Fibroblast of lung (primary cell): Measurements from ENCODE around the gene TLX1. TPM values are rescaled to one million over a fixed set of nuclear protein-coding genes. Genes with fewer than 3 reads are reported as not detected.

Source experiments
- DNase-seq, 2 donors: peaks; one replicate each; pipeline versions ENCODE4 v3.0.0 to v3.0.0-alpha.2; 2010; ENCODE audit warnings: low read depth in 2 of 2
- H2AFZ ChIP-seq: 2 replicates; pipeline ENCODE4 v1.5.1; 2012; ENCODE audit warnings: low read length, control low read depth, inconsistent platforms
- H3K27ac ChIP-seq: 2 replicates; pipeline ENCODE4 v1.5.1; 2011; ENCODE audit warnings: low read length, control low read depth; ENCODE audit not compliant: insufficient read depth
- H3K27me3 ChIP-seq: 2 replicates; pipeline ENCODE4 v1.5.1; 2011; ENCODE audit warnings: mild to moderate bottlenecking, low read length; ENCODE audit not compliant: control insufficient read depth, insufficient read depth
- H3K36me3 ChIP-seq: 2 replicates; pipeline ENCODE4 v1.5.1; 2011; ENCODE audit warnings: low read length; ENCODE audit not compliant: control insufficient read depth, insufficient read depth
- H3K4me1 ChIP-seq: 2 replicates; pipeline ENCODE4 v1.5.1; 2011; ENCODE audit warnings: low read length; ENCODE audit not compliant: control insufficient read depth, insufficient read depth; ENCODE audit errors: extremely low read depth
- H3K4me2 ChIP-seq: 2 replicates; pipeline ENCODE4 v1.5.1; 2011; ENCODE audit warnings: low read length, control low read depth; ENCODE audit not compliant: insufficient read depth; ENCODE audit errors: extremely low read depth
- H3K4me3 ChIP-seq, 4 experiments: fragments of 200-600 bp in 1 of 4; sonication (generic) in 1 of 4; replicated peaks in 1 of 4; 2 replicates each; pipeline ENCODE4 v1.5.1; 2011 to 2016; ENCODE audit warnings: low read length in 4 of 4, low read depth in 3 of 4, mild to moderate bottlenecking in 3 of 4, control low read depth in 2 of 4, inconsistent platforms in 1 of 4, mixed read lengths in 1 of 4; ENCODE audit not compliant: insufficient read depth in 1 of 4; ENCODE audit errors: control extremely low read depth in 1 of 4
- H3K79me2 ChIP-seq: 2 replicates; pipeline ENCODE4 v1.5.1; 2012; ENCODE audit warnings: mild to moderate bottlenecking, low read length, inconsistent platforms; ENCODE audit not compliant: control insufficient read depth, insufficient read depth
- H3K9ac ChIP-seq: 2 replicates; pipeline ENCODE4 v1.5.1; 2011; ENCODE audit warnings: mild to moderate bottlenecking, low read length, control low read depth; ENCODE audit not compliant: insufficient read depth
- H3K9me3 ChIP-seq: 2 replicates; pipeline ENCODE4 v1.5.1; 2012; ENCODE audit warnings: low read depth, low read length; ENCODE audit not compliant: control insufficient read depth, insufficient read depth
- H4K20me1 ChIP-seq: 2 replicates; pipeline ENCODE4 v1.5.1; 2011; ENCODE audit warnings: low read length; ENCODE audit not compliant: control insufficient read depth, insufficient read depth; ENCODE audit errors: extremely low read depth
- EZH2 ChIP-seq: IDR thresholded peaks from 2 replicates; pipeline ENCODE4 v1.5.1; 2012; ENCODE audit warnings: low read length, control low read depth, mild to moderate bottlenecking; ENCODE audit errors: missing control alignments
- polyA plus RNA-seq, 2 donors: library from polyadenylated mRNA; depleted of rRNA in 1 of 2; stranded (reverse) in 1 of 2; unstranded in 1 of 2; fragments of >200 nt; gene quantifications; 2 replicates each; pipeline ENCODE4 v1.2.1, GENCODE V29; 2011 to 2012; ENCODE audit warnings: missing spikeins in 1 of 2
- total RNA-seq: library from RNA; depleted of rRNA; stranded (reverse); fragments of >200 nt; gene quantifications from 2 replicates; pipeline ENCODE4 v1.2.1, GENCODE V29; 2014
- TF ChIP-seq, protein P1 (sequence below), 2 donors: IDR thresholded peaks in 1 of 2; conservative IDR thresholded peaks in 1 of 2; 1 replicate in 1 of 2; 2 replicates in 1 of 2; pipeline ENCODE4 v1.5.1; 2011 to 2012; ENCODE audit warnings: low read length in 2 of 2, control low read depth in 1 of 2, inconsistent platforms in 1 of 2, low read depth in 1 of 2, mild to moderate bottlenecking in 1 of 2

The TLX1 gene
- total and polyA plus RNA-seq, 2 donors (not counting 1 experiment from before 2014, with no cell fraction given), result not detected

DNA sequence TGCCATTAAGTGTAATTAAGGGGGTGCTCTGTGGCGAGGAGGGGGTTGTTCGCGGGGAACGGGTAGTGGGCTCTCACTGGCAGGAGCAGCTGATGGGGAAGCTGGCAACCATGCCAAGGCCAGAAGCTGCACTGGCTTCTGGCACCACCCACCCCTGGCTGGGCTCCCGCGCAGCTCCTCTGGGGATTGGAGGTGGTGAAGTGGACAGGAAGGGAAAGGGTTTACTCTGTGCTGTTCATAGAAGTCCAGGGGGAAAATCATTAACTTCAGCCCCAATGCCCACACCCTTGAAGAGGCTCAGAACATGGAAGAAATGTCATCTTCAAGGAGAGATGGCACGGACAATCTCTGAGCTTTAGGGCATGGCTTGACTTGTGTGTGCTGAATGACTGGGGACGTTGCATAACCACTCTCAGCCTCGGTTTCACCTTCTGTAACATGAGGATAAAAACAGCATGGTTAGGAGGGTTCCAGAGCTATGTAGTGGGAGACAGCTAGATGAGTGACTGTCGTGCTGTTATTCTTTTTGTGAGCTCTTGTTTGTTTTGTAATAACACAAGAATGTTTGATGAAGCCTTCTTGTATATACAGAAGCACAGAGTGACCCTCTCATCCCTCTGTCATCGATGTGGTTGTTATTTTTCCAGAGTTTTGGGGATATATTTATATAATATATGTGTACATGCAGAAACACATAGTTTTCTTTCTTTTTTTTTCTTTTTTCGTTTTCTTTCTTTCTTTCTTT lies 39.4 kb upstream of the TLX1 start:
- Histone ChIP-seq H3K4me2 (no peak overlapping the region), H3K4me3 (no peak overlapping the region), H4K20me1 (no peaks in the 10 kb centered on the region), H3K9ac (no peak overlapping the region), H3K36me3 (no peaks in the 10 kb centered on the region), H3K27me3 (peaks cover 12% of the 10 kb centered on the region), H3K4me1 (peaks cover 2% of the 10 kb centered on the region), H3K9me3 (no peaks in the 10 kb centered on the region), H2AFZ (no peak overlapping the region), H3K27ac (no peak overlapping the region), H3K79me2 (no peaks in the 10 kb centered on the region)
- no peak for DNase-seq
- TF ChIP-seq, protein P1, sequence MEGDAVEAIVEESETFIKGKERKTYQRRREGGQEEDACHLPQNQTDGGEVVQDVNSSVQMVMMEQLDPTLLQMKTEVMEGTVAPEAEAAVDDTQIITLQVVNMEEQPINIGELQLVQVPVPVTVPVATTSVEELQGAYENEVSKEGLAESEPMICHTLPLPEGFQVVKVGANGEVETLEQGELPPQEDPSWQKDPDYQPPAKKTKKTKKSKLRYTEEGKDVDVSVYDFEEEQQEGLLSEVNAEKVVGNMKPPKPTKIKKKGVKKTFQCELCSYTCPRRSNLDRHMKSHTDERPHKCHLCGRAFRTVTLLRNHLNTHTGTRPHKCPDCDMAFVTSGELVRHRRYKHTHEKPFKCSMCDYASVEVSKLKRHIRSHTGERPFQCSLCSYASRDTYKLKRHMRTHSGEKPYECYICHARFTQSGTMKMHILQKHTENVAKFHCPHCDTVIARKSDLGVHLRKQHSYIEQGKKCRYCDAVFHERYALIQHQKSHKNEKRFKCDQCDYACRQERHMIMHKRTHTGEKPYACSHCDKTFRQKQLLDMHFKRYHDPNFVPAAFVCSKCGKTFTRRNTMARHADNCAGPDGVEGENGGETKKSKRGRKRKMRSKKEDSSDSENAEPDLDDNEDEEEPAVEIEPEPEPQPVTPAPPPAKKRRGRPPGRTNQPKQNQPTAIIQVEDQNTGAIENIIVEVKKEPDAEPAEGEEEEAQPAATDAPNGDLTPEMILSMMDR (conservative IDR thresholded peaks at IDR 0.05 in 1 of 2, IDR thresholded peaks at IDR 0.05 in 1 of 2; ENCODE audit: low read depth in 1 of 2, low read length in 2 of 2), result no peak
- TF ChIP-seq EZH2, result no peak

DNA sequence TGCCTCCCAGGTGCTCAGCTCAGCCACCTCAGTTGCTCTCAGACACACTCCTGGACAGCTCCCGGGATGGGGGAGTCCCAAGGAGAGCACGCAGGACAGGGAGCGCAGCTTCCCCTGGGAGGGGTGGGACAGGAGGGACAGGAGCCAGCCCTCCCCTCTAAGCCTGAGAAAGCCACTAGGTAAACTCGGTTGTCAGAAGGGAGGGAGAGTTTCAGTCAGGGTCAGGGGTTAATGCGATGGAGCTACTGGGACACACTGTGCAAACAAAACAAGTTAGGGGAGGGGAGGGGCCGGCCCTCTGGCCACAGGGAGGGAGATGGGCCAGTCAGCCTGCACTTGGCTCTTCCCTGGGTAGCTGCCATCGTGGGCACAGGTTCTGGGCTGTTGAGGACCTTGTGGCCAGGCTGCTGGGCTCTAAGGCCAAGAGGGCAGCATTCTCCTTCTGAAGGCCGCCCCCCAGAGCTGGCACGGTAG lies 38.2 kb upstream of the TLX1 start:
- peaks cover 16% of the 10 kb centered on the region for H3K27me3 ChIP-seq
- no peak for TF ChIP-seq EZH2
- TF ChIP-seq, protein P1 (conservative IDR thresholded peaks at IDR 0.05 in 1 of 2, IDR thresholded peaks at IDR 0.05 in 1 of 2; ENCODE audit: low read depth in 1 of 2, low read length in 2 of 2), result no peak
- no peak for DNase-seq
- H2AFZ ChIP-seq, result no peak overlapping the region
- H3K79me2 ChIP-seq, result no peaks in the 10 kb centered on the region
- H3K27ac ChIP-seq, result no peak overlapping the region
- H3K4me3 ChIP-seq, result no peak overlapping the region
- no peak overlapping the region for H3K4me2 ChIP-seq
- H3K9me3 ChIP-seq, result no peaks in the 10 kb centered on the region
- no peak overlapping the region for H3K9ac ChIP-seq
- no peaks in the 10 kb centered on the region for H3K36me3 ChIP-seq
- H3K4me1 ChIP-seq, result peaks cover 2% of the 10 kb centered on the region
- H4K20me1 ChIP-seq, result no peaks in the 10 kb centered on the region

DNA sequence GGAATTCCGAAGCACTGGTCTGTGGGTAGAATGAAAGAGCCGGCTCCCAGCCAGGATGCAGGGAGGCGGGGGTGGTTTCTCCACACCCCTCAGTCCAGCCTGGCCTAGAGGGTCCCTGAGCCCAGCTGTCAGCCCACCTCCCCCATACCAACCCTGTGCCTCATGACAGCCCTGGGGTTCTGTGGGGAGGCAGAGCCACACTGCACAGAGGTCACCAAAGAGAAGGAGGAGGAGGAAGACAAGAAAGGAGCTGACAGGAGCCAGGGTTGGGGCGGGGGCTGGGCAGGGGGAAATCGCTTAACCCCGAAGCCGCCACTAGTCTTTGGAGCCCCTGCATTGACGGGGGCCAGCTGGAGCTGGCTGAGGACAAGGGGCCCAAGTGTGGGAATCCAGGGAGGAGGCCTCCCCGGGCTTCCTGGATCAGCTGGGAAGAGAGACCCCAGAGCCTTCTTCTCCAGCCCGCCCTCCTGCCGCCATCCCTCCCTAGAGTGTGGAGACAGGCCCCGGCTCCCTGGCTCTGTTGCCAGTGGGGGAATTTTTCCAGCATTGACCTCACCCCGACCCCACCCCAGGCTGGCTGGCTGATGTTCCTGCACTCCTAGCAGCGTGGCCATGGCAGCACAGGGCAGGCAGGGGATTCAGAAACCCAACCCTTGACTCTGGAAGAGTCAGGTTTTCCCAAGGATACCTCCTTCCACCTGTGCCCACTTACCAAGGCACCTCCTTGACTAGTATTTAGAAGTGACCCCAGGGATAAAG lies 36.8 kb upstream of the TLX1 start:
- Histone ChIP-seq H4K20me1 (no peaks in the 10 kb centered on the region), H2AFZ (no peak overlapping the region), H3K4me3 (no peak overlapping the region), H3K27ac (no peak overlapping the region), H3K79me2 (no peaks in the 10 kb centered on the region), H3K4me1 (peaks cover 2% of the 10 kb centered on the region), H3K4me2 (no peak overlapping the region), H3K36me3 (no peaks in the 10 kb centered on the region), H3K9me3 (no peaks in the 10 kb centered on the region), H3K27me3 (peaks cover 13% of the 10 kb centered on the region), H3K9ac (no peak overlapping the region)
- DNase-seq, result no peak
- no peak for TF ChIP-seq EZH2
- TF ChIP-seq, protein P1 (conservative IDR thresholded peaks at IDR 0.05 in 1 of 2, IDR thresholded peaks at IDR 0.05 in 1 of 2; ENCODE audit: low read depth in 1 of 2, low read length in 2 of 2), result no peak
